CD4-positive, alpha-beta T cell treated with Interferon alpha-2 for 1 hour (primary cell): Measurements from ENCODE around the gene HBS1L.

ENCODE experiments used
- DNase-seq, 2 donors: peaks; one replicate each; pipeline ENCODE4 v3.0.0-alpha.2; 2020 to 2022

Gene HBS1L

GRCh38 chr6:135033238-135033637 lies 21.4 kb downstream of the HBS1L start:
- DNase-seq = no peak

DNA sequence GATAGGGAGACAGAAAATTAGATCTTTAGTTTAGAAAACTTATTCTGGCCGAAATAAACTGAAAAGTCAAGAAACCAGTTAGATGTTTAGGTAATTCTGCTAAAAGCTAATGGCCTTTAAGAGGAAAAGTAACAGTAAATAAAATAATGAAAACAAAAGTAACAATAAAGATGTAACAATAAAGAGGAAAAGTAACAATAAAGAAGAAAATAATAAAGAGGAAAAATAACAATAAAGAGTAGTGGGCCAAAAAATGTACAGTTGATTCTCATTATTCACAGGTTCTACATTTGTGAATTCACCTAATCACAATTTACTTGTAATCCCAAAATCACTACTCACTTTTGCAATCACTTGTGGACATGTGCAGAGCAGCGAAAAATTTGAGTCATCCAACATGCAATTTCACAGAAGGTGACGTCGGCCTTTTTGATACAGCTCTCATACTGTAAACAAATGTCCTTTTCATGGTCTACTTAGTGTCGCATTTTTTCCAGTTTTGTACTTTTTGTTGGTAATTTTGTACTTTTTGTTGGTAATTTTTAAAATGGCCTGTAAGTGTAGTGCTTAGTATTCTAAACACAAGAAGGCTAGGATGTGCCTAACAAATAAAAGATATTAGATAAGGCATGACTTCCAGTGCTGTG lies 24.0 kb downstream of the HBS1L start:
- DNase-seq = peak in 1 of 2 donors; percentile 6

DNA sequence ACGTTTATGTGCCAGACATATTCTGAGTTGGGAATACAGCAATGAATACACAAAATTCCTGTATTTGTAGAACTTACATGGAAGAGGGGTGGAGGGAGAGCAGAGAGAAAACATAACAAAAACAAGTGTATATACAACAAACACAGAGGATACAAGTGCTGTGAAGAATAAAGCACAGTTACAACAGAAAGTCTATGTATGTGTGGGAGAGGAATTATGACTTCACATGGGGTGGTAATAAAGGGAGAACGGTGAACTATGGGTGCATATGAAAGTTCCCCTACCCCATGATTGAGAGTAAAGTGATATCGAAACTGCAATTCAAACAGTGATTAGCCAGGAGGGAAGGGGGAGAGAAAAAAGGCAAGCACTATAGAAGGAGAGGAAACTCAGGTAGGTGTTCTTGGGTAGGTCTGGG lies 24.6 kb downstream of the HBS1L start:
- peak in 1 of 2 donors; percentile 67 for DNase-seq

DNA sequence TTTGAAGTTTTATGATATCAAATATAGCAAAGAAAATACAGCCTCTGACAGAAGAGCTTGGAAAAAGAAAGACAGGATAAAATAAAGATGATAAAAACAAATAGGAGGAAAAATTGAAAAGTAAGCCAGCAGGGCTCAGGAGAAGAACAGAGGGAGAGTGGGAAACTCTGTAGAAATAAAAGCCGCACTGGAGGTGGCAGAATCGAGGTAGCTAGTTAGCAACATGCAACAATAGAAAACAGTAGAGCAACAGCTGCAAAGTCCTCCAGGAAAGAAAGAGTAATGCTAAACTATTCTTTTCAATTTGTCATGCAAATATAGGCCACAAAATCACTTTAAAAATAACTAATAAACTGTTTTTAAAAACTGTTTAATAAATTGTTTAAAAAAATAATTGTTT lies 28.8 kb downstream of the HBS1L start:
- DNase-seq = no peak

- DNase-seq = no peak
Measured at GRCh38 chr6:135025175-135025574, 29.4 kb downstream of the HBS1L start.

DNA sequence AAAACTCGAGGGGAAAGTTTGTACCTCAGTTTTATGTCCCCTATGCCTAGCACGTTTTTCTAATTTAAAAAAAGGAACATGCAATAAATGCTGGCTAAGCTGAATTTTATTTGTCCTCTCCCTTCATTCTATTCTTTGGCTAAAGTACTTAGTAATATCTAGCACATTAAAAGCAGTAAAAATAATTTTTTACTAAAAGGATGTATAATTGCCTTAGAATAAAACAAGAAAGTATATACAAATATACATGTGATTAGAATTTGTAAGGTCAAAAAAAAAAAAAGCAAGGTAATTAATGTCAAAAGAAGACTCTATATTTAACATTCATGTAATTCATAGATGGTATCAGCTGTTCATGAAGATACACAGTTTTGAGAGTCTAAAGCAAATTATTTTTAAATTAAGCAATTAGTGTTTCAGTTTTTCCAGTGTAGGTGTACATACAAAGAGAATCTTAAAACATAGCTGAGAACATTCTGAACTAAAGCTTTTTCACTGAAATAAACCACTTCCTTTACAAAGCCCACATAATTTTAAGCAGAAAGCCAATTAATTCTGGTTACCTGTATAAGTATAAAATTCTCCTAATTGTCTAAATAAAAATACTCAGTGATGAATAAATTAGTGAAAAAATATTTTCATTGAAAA lies 32.4 kb downstream of the HBS1L start:
- no peak for DNase-seq

- DNase-seq = no peak
Measured at GRCh38 chr6:135021310-135022049, 33.1 kb downstream of the HBS1L start.

- DNase-seq = no peak
Measured at GRCh38 chr6:135018941-135019340, 35.7 kb downstream of the HBS1L start.

DNA sequence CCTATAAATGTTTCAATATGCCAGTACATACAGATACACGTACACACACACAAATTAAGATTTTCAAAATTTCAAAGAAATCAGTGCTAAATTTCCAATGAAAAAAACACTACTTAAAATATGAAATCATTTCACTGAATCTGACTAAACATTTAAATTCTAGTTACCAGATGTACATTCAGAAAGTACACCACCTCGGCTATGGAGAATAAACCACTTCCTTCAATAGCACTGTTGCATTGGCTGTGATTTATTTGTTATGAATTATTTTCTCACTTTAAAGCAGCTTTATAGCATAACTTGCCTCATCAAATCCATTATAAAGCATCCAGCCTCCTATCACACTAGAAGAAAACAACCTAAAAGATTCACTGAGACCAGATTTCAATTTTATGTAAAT lies 36.6 kb downstream of the HBS1L start:
- DNase-seq = no peak

GRCh38 chr6:135014353-135014832 lies 40.2 kb downstream of the HBS1L start:
- DNase-seq = peak; percentile 8 to 60

GRCh38 chr6:135013211-135013610 lies 41.4 kb downstream of the HBS1L start:
- DNase-seq = no peak

DNA sequence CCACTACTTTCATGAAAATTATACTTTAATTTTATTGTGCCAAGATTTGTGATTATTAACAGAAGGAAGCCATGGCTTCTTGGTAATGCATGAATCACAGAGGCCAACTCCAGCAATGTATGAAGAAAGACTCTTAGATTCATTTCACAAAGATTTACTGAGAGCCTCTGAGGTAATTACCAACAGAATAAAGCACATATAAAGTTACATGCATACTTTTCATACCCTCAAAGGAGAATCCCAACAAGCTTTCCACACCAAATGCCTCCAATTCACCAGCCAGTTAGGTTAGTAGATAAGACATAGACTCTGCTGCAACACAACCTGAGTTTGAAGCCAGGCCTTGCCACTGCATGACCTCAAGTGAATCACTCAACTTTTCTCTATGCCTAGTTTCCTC lies 41.9 kb downstream of the HBS1L start:
- DNase-seq = no peak

DNA sequence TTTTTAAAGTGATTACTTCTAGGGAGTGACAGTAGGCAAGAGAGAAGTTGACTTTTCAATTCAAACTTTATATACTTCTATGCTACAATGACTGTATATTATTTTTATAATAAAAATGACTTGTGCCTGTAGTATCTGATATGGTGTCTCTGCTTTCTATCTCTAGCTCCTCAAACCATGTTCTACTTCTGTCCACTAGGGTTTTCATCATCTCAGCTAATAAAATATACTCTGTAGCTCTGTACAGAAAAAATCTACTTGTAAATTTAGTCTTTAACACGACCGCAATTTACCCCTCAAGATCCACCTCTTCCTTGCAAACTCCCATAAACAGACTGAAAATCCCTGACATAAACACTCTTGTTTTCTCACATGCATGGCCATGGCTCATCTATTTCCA lies 42.3 kb downstream of the HBS1L start:
- DNase-seq = no peak

GRCh38 chr6:135008941-135009290 lies 45.7 kb downstream of the HBS1L start:
- no peak for DNase-seq

- no peak for DNase-seq
Measured at GRCh38 chr6:135008072-135008940, 46.3 kb downstream of the HBS1L start.

DNA sequence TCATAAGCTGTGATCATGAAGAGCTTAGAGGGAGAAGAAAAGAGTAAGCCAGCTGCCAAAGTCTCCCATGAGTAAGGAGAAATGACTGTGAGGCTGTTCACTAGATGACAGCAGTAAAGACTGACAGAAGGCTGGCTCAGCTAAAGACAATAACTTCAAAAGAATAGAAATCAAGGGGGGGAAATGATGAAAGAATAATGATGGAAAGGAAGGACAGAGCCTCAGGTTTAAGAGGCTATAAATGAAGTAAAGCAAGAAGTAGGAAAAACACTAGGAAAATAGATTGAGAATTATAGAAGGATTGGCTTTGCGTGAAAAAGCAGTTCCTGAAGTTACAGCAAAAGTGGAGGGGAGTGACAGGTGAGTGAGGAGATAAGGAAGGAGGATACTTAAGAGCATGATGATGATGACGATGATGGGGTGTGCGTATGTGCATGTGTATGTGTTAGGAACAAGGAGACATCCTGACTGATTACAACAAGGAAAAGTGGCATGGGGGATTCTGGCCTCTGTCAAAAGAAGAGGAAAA lies 48.2 kb downstream of the HBS1L start:
- DNase-seq = no peak

- DNase-seq = no peak
Measured at GRCh38 chr6:135004399-135004798, 50.2 kb downstream of the HBS1L start.

- no peak for DNase-seq
Measured at GRCh38 chr6:135002974-135003703, 51.5 kb downstream of the HBS1L start.

DNA sequence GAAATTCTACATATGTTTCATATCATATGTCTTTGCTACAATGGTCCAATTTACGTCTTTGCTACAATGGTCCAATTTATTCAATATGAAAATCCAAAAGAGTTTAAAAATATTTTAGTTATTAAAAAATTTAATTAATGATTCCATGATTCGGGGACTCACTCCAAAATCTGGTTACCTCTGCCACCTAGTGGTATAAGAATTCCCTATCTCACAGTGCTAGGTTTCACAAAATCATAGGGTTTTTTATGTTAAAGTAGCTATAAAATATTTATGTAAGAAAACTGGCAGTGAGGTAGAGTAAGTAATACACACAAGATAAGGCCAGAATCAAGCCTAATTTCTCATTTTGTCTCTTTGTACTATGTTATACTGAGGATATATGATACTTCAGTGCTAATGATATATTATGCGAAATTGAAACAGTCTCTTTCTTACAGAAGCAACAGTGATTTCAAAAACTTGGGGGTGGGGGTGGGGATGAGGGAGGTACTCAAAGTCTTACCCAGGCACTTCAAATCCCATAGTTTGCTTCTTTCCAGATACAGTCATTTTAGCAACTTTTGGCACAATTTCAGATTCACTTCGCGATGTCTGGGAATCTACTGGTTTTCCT lies 52.3 kb downstream of the HBS1L start:
- peak in 1 of 2 donors; percentile 45 for DNase-seq

GRCh38 chr6:134999107-134999506 lies 55.5 kb downstream of the HBS1L start:
- DNase-seq = no peak

DNA sequence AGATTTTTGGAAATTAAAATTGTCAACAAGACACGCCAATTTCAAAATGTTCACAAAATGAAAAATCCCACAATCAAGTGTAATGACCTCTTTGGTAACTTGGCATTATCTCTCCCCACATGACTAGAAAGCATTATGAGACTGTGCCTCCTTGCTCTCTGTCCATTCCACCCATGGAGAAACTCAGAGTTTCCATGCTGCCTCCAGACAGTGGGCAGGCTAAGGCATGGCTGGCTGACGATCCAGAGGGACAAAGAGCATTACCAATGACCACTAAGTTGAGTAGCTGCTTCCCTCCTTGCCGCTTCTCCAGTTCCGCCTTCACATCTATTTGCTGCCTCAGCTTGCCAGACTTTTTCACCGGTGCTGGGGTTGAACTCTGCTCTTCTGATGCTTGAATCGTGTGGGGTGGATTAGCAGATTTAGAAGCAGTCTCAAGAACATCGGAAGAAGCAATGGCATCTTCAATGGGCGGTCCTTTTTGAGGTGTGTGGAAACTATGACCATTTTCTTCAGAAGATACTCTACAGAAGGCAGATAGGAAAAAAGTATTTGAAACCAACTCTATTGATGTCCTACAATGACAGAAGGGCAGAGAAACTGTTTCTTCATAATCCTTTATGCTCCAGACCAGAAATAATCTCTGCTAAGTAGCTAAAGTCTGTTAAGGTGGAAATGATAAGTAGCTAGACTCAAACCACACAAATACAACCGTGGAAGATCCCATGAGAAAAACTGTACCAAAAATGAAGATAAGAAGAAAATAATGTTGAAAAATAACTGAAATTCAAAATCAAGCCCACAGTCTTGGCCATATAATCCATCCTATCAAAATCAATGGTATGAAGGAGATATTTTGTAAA lies 57.3 kb downstream of the HBS1L start:
- no peak for DNase-seq
